NCI-H2196 treated with DMSO at 0.1 percent for 48 hours (cell line): ENCODE results near the gene CRIP2.

Source experiments
- DNase-seq: peaks from one replicate; lab custom pipeline; 2025; ENCODE audit not compliant: unreplicated experiment; lab: John Stamatoyannopoulos, UW

Gene CRIP2

GRCh38 chr14:105476097-105476830 is 1.6 kb downstream of the CRIP2 start:
- DNase-seq, result peak; percentile 51

GRCh38 chr14:105476831-105477659 is 2.4 kb downstream of the CRIP2 start:
- DNase-seq, result no peak

- peak; percentile 18 for DNase-seq
Observed at GRCh38 chr14:105477660-105478397, 3.2 kb downstream of the CRIP2 start.

- no peak for DNase-seq
Observed at GRCh38 chr14:105478398-105479251, 4.0 kb downstream of the CRIP2 start.

- no peak for DNase-seq
Observed at GRCh38 chr14:105479431-105480158, 5.0 kb downstream of the CRIP2 start.

- no peak for DNase-seq
Observed at GRCh38 chr14:105480199-105480746, 5.7 kb downstream of the CRIP2 start.

- peak; percentile 62 for DNase-seq
Observed at GRCh38 chr14:105480807-105481801, 6.5 kb downstream of the CRIP2 start.

GRCh38 chr14:105481886-105482457 is 7.4 kb downstream of the CRIP2 start:
- DNase-seq, result peak; percentile 69

GRCh38 chr14:105482486-105483110 is 8.0 kb downstream of the CRIP2 start:
- DNase-seq, result no peak

- no peak for DNase-seq
Observed at GRCh38 chr14:105483300-105484068, 8.9 kb downstream of the CRIP2 start.

GRCh38 chr14:105484069-105484996 is 9.7 kb downstream of the CRIP2 start:
- no peak for DNase-seq

- no peak for DNase-seq
Observed at GRCh38 chr14:105484997-105485393, 10.4 kb downstream of the CRIP2 start.

GRCh38 chr14:105485739-105486162 is 11.1 kb downstream of the CRIP2 start:
- DNase-seq, result no peak

GRCh38 chr14:105486163-105486973 is 11.7 kb downstream of the CRIP2 start, which contains the start of gene CRIP1:
TSS of gene CRIP1 (plus strand) at chr14:105486886. CDS start at chr14:105487260, 374 bp downstream.
- DNase-seq, result no peak

GRCh38 chr14:105486974-105487448 is 12.4 kb downstream of the CRIP2 start:
- no peak for DNase-seq
